ENCODE measurements around the gene CA12. TPM values are rescaled to one million over a fixed set of nuclear protein-coding genes. Genes with fewer than 3 reads are reported as not detected.

Gene CA12
- total and polyA plus RNA-seq, 2 donors (not counting 3 experiments of a cell fraction or from before 2014, with no cell fraction given): 1.1 to 5.9 TPM

GRCh38 chr15:63330926-63331325 is 50.7 kb downstream of the CA12 start:
- Histone ChIP-seq H3K27me3 (ENCODE audit: control insufficient read depth in 2 of 2, insufficient read depth in 2 of 2, low read length in 2 of 2) (no peaks in the 10 kb centered on the region), H2AFZ (ENCODE audit: low read depth, low read length) (no peak overlapping the region), H3K4me2 (ENCODE audit: insufficient read depth, low read length) (no peak overlapping the region), H3K36me3 (ENCODE audit: control insufficient read depth in 2 of 2, extremely low read depth in 1 of 2, insufficient read depth in 2 of 2, low read length in 2 of 2) (no peaks in the 10 kb centered on the region), H3K9me3 (replicated peaks; ENCODE audit: control insufficient read depth, insufficient read depth, low read length) (no peaks in the 10 kb centered on the region), H4K20me1 (replicated peaks; ENCODE audit: control insufficient read depth, extremely low read depth, insufficient read depth, low read length) (no peaks in the 10 kb centered on the region), H3K27ac (ENCODE audit: insufficient read depth, low read depth, low read length) (no peak overlapping the region), H3K4me3 (replicated peaks in 1 of 3; ENCODE audit: insufficient read depth in 1 of 3, low read depth in 1 of 3, low read length in 3 of 3) (no peak overlapping the region), H3K9me1 (replicated peaks; ENCODE audit: control insufficient read depth, extremely low read depth, insufficient read depth, low read length) (no peaks in the 10 kb centered on the region), H3K9ac (replicated peaks; ENCODE audit: extremely low read depth, insufficient read depth, low read length) (no peak overlapping the region), H3K4me1 (ENCODE audit: control insufficient read depth, extremely low read depth, insufficient read depth, low read length) (peaks cover 10% of the 10 kb centered on the region), H3K79me2 (ENCODE audit: control insufficient read depth, insufficient read depth, low read length) (no peaks in the 10 kb centered on the region)
- BruUV-seq (replicated peaks): no TSS peak
- intact Hi-C loops (cut with micrococcal nuclease): no loop called here
- TF ChIP-seq POLR2A (IDR thresholded peaks at IDR 0.05; ENCODE audit: low read depth, low read length) (no peak), EZH2 (IDR thresholded peaks at IDR 0.05; ENCODE audit: borderline replicate concordance, low read depth, low read length, severe bottlenecking) (no peak), MAX (IDR thresholded peaks at IDR 0.05; ENCODE audit: insufficient read depth, insufficient read length) (no peak), CTCF (IDR thresholded peaks at IDR 0.05; ENCODE audit: extremely low read depth in 1 of 2, insufficient read depth in 1 of 2, low read depth in 1 of 2, low read length in 2 of 2) (no peak), POLR2AphosphoS5 (IDR thresholded peaks at IDR 0.05; ENCODE audit: insufficient read depth, low read depth, low read length) (no peak)
- ChIA-PET POLR2A (no interaction called here), CTCF (no interaction called here)
- dilution Hi-C loops (cut with MboI; ENCODE audit: extremely low pct_ligation_motif_present, low sequenced_read_pairs): no loop called here
- FAIRE-seq (no peak), DNase-seq (ENCODE audit: low read depth, low spot score) (no peak)

All from endothelial cell of umbilical vein (primary cell).